Uterus (tissue), 2 donors: ENCODE results near the gene PHF24.

Experiments used
- CTCF ChIP-seq, 4 experiments: fragments of 200-600 bp in 2 of 4; fragments of 450-650 bp in 2 of 4; sonication (generic) in 2 of 4; IDR thresholded peaks; one replicate each; pipeline ENCODE4 v1.5.1; 2016 to 2019; ENCODE audit warnings: antibody characterized with exemption in 4 of 4, mild to moderate bottlenecking in 2 of 4, moderate library complexity in 1 of 4
- POLR2A ChIP-seq, 2 donors: fragments of 450-650 bp; IDR thresholded peaks; one replicate each; pipeline ENCODE4 v1.6.1; 2016; ENCODE audit warnings: antibody characterized with exemption in 2 of 2, mild to moderate bottlenecking in 1 of 2, moderate library complexity in 1 of 2

GRCh38 chr9:34959461-34959860, 1.4 kb downstream of the PHF24 start:
- TF ChIP-seq CTCF (IDR thresholded peaks at IDR 0.05) = no peak
- TF ChIP-seq POLR2A (IDR thresholded peaks at IDR 0.05) = no peak
